GM19240 (cell line): ENCODE results near the gene PLXND1.

ENCODE experiments used
- DNase-seq: peaks from one replicate; pipeline ENCODE4 v3.0.0; 2011; ENCODE audit warnings: low spot score; ENCODE audit not compliant: insufficient read length

PLXND1 gene

DNA sequence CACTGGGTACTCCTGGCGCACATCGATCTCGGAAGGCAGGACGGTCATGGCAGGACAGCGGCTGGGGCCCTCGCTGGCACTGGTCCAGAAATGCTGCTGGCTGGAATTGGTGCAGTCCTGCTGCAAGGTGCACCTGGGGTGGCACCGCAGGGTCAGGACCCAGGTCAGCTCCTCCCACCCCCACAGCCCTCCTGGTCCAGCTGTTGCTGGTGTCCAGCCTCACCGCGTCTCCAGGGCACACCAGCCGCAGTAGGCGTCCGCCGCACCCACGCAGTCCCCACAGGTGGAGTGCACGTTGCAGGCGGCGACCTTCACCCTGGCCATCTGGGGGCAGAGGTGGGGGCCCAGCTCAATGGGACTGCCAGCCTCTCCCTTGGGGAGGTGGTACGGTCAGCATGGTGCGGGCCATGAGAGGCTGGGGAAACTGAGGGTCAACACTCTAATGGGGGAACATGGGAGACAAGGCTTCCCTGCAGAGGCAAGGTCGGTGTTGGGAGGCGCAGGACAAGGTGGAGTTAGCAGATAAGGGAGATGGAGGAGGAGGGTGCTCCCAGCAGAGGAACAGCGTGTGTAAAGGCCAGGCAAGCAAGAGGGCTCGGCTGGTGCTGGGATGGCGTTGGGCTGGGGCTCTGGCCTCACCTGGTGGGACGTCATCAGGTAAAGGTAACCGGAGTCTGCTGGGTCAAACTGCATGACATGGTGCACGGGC is 20.4 kb downstream of the PLXND1 start:
- no peak for DNase-seq

DNA sequence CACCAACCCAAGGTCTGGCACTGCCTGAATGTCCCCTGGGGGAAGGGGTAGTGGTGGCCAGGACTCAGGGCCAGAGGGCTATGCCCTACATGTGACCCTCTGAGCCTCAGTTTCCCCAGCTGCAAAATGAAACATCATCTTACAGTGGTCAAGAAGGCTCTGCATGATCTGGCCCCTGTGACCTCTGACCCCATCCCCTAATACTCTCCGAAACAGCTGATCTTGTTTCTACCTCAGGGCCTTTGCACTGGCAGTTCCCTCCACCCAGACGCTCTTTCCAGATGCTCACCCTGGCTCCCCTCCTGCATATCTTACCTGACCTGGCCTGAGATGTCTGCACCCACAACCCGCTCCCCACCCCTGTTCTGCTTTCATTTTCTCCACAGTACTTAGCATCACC is 21.8 kb downstream of the PLXND1 start:
- no peak for DNase-seq

DNA sequence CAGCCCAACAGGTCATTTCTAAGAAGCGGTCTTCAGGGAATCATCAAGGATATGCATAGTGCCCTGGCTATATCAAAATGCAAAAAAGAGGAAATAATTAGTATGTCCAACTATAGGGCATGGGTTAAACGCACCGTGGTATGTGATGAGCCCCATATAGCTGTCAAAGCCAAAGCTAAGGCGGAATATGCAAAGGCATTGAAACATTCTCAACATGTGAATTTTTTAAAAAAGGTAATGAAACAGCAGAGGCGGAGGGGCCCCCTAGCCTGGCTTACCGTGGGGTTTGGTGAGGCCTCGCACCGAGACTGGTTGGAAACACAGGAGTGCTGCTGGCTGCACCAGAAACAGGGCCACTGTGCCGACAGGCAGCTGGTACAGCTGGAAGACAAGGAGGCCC is 23.2 kb downstream of the PLXND1 start:
- no peak for DNase-seq

DNA sequence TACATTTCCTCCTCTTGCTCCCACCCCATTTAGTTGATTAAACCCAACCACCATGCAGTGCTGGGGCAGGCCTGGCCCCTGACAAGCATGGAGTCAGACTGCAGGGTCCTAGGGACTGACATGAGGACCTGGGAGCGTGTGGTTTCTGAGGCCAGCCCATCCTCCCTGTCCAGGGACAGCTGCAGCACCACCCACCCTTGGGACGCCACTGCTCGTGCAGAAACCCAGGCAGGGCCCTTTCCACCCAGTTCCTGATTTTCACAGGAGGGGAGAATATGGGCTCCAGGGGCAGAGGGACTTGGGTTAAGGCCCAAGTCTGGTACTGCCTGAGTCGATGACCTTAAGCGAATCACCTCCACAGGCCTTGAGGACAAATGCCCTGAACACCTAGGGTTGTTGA is 23.7 kb downstream of the PLXND1 start:
- no peak for DNase-seq

DNA sequence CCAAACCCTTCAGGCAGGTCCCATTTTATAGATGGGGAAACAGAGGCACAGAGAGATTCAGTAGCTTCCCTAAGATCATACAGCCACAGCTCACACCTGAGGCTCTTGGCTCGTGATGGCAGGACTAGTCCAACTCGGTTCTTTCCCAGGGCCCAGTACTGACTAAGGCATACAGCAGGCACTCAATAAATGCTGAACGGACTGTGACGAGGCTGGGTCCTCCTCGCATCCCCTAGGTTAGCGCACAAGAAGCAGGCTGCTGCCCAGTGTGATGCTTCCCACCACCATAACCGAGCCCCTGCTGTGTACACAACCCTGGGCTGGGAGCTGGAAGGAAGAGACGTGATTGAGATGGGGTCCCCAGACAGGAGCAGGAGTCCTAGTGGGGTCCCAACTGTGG is 24.9 kb downstream of the PLXND1 start:
- no peak for DNase-seq

DNA sequence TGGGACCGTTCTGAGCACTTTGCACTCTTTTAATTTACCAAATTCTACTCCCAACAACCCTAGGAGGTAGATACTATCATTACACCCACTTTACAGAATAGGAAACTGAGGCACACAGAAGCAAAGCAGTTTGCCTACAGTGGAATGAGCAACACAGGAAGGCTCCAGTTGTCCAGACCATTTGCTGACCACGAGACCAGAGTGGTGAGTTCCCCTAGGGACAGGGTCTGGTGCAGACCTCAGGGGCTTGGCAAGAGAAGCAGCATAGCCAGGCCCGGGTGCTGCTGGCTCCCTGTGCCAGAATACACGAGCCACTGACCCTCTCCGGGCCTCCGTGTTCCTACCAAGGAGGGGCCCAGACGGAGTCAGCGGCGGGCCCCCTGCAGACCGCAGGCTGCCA is 26.5 kb downstream of the PLXND1 start:
- DNase-seq, result no peak

DNA sequence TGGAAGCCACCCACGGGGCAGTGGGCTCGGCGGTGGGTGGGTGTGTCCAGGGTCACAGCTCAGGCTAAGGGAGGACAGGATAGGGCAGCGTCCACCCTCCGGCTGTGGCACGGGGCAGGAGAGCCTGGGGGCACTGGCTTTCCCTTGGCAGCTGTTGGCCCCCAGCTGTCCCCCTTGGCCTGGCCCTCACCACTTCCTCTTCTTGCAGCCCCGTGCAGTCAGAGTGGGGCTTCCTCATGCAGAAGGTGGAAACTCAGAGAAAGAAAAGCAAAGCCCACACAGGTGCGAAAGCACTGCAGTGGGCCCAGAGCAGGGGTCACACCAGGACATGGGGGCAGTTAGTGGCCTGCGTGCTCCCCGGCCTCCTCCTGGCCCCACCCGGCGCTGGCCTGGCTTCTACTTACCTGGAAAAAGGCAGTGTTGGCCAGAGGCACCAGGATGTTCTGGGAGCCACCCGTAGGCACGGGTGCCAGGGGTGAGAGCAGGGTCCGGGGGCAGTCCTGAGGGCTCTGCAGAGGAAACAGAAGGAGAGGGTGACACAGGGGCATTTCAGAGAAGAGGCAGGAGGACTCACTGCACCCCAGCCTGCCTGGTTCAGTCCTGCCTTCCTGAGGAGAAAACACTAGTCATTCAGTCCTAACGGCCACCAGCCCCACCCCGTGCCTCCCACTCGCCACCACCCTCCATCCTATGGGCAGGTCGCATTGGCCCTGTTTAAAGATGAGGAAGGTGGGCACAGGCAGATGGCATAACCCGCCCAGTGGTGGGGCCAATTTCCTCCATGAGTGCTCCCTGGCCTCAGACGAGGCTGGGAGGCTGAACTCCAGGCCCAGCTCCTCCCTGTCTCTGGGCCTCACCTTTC is 28.3 kb downstream of the PLXND1 start:
- DNase-seq, result peak; percentile 57

DNA sequence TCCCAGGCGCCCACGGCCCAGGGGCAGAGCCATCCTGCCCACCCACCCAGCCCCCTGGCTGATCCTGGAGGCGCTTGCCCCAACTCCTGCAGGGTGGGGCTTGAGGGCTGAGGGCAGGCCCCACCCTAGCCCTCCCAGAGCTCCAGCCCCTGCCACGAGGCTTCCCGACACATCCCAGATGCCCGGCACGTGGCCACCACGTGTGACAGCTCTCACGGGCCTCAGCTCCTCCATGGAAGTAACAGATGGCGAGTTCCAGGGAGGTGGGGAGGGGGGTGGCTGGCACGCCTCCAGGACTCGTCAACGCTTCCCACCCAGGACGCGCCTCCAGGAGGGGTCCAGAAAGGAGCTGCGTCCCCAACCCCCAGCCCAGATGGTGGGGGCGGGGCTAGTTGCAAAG is 29.1 kb downstream of the PLXND1 start:
- DNase-seq, result no peak

DNA sequence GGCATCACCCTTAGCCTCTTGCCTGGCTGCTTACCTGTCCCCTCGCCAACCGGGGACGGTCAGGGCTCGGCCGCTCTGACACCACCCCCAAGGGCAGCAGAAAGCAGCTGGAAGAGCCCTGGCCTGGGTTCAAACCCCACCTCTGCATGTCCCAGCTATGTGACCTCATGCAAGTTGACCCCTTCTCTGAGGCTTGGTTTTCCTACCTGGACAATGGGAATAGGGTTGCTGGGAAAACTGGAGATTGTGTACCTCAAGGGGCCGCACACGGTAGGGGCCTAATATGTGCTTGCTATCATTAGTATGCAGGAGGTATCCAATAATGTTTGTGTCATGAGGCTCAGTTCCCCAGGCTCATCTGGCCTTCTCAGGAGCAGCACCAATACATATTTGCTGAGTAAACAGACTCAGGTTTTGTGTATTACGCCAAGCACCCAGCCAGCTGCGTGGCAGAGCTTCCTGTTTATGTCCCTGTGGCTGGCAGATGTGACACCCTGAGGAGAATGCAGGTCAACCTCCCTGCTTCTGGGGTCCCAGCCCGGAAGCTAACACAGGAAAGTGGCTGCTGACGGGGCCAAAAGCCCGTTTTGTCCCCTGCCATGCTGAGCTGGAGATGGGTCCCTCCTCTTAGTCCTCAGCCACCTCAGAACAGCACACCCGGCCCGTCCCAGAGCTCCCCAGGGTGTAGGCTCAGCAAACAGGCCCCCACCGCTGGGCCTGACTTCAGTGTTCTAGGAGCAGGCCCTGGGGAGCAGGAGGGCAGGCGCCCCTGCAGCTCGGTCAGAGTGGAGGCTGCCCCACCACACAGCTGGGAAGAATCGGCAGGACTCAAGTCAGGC is 29.7 kb downstream of the PLXND1 start:
- DNase-seq, result no peak

DNA sequence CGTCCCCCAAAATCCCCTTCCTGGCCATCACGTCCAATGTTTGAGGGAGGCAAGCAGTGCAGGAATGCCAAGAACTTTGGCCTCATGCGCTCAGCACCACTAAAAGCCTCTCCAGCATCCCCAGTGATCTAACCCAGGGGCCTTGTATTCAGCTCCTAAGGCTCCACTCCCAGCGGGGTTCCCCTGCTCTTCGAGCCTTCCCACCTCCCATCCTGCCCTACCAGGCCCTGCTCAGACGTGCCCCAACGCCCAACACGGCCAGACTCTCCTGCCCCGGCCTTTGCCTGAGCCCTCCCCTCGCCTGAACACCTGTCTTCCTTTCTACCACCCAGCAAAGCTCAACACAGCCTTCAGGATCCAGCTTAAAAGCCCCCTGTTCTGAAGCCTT is 30.5 kb downstream of the PLXND1 start:
- DNase-seq, result no peak

DNA sequence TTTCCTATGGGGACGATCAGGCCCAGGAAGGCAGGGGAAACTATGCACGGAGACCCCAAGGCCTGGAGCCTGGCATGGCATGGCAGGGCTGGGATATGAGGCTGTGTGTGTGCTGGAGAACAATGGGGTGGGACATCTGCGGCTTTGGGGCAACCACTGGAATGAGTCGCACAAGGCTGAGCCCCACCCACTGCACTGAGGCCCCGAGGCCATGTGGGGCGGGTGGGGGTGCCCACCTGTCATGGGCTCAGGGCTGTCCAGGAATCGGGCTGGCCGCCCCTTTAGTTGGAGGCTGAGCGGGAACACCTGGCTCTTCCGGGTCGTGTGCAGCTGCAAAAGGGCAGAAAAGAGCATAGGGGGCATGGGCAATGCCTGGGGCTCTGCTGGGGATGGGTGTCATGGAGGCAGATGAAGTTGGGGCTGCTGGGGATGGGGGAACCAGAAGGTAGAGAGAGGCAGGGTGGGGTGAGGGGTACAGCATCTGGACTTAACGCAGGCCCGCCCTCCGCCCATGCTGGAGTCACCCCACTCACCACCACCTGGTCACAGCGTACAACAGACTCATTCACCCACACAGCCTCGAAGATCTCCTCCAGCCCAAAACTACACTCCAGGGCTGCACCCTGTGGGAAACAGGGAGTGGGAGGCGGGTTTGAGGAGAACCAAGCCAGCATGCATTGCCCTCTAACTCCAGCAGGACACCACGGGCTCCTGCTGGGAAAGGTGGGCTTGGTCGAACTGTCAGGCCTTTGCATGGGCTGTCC is 31.1 kb downstream of the PLXND1 start:
- no peak for DNase-seq

DNA sequence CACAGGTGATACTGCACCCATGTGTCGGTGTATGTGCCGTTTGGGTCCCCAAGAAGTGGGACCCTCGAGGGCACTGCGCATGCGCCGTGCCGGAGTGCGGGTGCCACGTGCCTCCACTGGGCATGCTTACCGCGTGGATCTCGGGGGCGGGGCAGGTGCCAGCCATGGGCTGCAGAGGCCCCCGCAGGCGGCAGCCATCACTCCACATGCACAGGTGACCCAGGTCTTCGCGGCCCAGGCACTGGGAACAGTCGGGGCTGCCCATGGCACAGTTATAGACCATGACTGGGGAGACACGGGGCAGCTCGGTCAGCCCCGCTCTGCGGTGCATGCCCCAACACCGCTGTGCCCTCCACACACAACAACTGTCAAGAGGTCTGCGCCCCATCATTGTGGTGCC is 32.3 kb downstream of the PLXND1 start:
- DNase-seq, result no peak

DNA sequence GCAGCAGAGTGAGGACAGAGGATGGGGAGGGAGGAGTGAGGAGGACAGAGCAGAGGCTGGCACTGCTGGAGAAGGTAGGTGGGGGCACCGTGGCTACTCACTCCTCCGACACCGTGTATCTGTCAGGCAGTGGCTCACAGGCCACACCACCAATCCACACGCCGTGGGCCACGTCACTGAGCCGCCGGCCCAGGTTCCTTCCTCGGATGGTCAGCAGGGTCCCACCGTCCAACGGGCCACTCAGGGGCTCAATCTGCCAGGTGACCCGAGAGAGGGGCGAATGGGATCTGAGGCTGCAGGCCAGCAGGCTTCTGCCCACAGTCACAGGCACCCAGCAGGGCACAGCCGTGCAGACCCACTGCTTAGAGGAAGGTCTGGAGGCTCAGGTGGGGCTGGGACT is 33.0 kb downstream of the PLXND1 start:
- DNase-seq, result no peak

DNA sequence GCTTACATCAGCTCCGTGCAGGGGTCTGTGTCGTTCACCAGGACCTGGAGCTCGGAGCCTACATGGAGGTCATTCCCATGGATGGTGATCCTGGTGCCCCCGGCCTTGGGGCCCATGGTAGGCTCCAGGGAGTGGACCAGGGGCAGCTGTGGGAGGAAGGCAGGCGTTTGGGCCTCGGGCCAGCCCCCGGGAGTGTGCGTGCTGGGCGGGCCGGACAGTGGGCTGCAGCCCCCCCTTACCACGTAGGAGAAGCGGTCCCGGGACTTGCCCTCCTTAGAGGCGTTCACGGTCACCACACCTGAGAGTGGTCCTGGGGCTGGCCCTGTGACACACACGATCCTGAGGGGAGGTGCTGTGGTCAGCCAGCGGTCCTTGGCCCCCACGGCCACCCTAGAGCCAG is 33.9 kb downstream of the PLXND1 start:
- DNase-seq, result no peak

DNA sequence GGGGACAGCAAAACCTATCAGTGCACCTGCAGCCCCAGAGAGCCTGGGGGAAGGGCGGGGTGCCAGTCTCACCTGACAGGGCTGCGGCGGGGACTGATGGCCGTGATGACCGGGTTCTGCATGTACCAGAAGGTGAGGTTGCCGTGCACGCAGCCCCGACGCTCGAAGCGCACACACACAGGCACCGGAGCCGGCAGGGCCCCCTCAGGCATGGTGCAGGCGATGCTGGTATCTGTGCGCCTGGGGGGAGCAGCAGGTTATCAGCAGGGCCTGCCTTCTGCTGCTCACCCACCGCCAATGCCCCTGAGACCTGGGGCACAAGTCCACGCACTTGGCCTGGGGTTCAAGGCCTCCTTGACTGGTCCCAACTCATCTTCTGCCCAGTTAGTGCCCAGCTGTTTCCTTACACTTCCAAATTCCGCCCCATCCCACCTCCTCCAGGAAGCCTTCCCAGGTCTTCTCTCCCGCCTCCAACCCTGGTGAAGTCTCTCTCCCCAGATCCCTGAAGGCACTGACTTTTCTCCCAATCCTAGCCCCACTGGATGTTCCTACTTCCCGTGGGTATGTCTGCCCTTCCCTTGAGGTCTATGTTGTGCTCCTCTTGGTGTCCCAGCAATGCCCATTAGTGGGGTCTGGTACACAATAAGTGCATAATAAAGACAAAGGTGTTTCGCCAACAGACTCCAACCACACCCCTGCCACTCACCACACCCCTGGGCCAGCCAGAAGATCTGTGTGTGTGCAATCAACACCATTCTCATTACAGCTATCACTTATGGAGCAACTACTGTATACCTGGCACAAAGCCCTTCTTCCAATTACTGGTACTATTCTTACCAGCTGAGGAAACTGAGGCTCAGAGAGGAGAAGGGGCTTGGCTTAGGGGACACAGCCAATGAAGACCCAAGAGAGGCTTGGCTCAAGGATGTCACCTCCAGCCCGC is 34.6 kb downstream of the PLXND1 start:
- no peak for DNase-seq

DNA sequence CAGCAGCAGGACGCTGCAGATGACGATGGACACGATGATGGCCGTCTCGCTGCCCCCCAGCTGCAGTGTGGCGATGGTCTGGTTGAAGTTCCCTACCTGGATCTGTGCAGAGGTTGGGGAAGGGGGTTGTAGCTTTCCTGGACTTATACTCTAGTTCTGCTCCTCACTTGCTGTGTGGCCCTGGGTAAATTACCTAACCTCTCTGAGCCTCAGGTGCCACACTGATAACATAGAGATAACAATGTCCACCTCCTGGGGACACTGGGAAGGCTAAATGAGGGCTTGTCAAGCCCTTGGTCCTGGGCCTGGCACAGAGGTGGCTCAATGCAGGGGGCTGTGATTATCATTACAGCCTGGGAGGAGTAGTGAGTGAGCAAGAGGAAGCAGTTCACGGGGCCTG is 36.6 kb downstream of the PLXND1 start:
- DNase-seq, result no peak

DNA sequence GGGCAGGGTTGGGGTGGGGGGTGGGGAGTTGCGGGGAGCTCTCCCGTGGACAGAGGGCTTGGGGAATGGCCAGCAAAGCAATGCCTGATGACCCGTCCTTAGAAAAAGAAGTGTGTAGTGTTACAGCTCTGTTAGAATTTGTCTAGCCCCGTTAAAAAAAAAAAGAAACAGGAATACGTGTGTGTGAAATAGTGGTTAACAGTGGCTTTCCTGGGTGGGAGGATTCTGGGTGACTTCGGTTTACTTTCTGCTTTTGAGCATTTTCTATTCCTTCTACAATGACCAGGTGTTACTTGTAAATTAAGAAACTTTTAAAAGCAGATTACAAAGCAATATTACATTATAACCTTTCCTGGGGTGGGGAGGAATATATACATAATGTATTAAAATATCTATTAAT is 38.5 kb downstream of the PLXND1 start:
- no peak for DNase-seq

DNA sequence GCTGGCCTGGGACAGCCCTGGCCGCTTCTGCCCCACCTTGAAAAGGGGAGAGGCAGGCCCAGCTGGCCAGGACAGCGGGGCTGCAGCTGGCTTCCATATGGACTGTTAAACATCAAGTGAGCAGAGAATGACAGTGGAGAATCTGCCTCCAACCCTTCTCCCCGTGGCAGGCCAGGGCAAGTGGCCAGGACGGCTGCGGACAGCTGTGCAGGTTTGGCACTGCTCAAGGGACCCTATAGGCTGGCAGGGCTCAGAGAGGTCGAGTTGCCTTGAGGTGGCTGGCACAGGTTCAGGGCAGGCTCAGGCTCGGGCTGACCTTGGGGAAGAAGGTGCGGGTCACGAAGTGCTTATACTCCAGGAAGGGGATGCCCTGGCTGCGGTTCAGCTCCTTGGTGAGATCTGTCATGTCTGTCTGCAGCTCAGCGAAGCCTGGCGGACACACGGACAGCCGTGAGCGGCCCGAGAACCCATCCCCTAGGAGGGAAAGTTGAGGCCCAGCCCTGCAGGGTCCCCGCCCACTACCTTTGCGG is 39.2 kb downstream of the PLXND1 start:
- DNase-seq, result no peak

DNA sequence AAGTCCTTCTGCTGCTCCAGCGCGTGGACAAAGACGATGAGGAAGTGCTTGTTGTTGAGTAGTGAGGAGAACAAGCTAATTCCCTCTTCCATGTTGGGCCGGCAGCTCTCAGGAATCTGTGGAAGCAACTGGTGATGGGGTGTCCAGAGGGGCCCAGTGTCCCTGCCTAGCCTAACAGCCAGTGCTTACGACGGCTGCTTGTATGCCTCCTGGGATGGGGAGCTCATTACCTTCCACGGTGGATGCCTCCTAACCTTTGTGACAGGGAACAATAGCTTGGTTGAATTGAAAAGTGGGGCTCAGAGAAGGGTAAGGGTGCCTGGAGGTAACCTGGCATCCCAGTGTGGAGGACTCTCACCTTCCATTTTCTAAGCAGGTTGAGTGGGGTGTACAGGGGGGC is 40.6 kb downstream of the PLXND1 start:
- DNase-seq, result no peak
